ENCODE data around the gene RCOR1.
"Not testable (repeated sequence)": the region's sequence is repeated elsewhere in the genome, so short reads cannot be mapped to it uniquely, and the experiment has no call there.

RCOR1 gene

DNA sequence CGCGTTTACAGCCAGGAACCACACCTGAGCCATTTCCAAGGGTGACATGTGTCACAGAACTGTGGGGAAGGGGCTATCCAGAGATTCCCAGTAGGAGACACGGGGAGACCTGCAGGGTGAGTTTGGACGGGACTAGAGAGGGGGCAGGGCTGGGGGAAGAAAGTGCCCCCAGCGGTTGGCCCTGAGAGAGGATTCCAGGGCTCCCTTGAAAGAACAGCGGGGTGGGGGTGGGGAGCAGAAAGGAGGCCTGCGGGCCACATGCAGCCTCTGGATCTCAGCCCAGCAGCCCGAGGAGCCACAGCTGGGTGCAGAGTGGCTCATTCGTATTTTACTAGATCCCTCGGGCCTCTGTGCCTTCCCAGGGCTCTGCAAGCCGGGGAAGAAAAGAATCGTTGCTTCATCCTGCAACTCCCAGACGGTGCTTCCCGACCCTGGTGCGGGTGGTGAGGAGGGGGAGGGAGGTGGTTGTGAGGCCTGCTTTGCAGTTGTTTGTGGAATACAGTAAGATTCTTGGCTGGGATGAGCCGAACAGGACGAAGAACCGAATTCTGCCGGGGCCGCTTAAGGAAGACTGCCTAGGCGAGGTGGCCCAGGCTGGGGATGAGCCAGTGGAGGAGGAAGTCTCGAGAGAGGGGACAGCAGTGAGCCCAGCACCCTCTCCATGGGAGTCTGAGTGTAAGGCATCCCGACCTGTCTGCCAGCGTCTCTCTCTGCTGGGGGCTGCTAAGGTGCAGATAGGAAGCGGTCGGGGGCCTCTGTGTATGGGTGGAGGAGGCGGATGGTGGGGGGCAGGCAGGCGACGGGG, 46.8 kb upstream of the RCOR1 start:
- H3K4me3 ChIP-seq (replicated peaks; ENCODE audit: insufficient read depth, low read length): no peak overlapping the region
- DNase-seq (ENCODE audit: low read depth in 1 of 2, low spot score in 1 of 2): no peak
- H3K27ac ChIP-seq (replicated peaks): no peak overlapping the region
- TF ChIP-seq, protein P1, sequence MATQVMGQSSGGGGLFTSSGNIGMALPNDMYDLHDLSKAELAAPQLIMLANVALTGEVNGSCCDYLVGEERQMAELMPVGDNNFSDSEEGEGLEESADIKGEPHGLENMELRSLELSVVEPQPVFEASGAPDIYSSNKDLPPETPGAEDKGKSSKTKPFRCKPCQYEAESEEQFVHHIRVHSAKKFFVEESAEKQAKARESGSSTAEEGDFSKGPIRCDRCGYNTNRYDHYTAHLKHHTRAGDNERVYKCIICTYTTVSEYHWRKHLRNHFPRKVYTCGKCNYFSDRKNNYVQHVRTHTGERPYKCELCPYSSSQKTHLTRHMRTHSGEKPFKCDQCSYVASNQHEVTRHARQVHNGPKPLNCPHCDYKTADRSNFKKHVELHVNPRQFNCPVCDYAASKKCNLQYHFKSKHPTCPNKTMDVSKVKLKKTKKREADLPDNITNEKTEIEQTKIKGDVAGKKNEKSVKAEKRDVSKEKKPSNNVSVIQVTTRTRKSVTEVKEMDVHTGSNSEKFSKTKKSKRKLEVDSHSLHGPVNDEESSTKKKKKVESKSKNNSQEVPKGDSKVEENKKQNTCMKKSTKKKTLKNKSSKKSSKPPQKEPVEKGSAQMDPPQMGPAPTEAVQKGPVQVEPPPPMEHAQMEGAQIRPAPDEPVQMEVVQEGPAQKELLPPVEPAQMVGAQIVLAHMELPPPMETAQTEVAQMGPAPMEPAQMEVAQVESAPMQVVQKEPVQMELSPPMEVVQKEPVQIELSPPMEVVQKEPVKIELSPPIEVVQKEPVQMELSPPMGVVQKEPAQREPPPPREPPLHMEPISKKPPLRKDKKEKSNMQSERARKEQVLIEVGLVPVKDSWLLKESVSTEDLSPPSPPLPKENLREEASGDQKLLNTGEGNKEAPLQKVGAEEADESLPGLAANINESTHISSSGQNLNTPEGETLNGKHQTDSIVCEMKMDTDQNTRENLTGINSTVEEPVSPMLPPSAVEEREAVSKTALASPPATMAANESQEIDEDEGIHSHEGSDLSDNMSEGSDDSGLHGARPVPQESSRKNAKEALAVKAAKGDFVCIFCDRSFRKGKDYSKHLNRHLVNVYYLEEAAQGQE (IDR thresholded peaks at IDR 0.05; ENCODE audit: insufficient replicate concordance, low read depth): no peak
- TF ChIP-seq SPI1 (IDR thresholded peaks at IDR 0.05; ENCODE audit: borderline replicate concordance, low read depth) (no peak), POLR2AphosphoS5 (IDR thresholded peaks at IDR 0.05; ENCODE audit: low read depth) (no peak), GABPA (IDR thresholded peaks at IDR 0.05; ENCODE audit: low read depth) (no peak)
- TF ChIP-seq, protein P2, sequence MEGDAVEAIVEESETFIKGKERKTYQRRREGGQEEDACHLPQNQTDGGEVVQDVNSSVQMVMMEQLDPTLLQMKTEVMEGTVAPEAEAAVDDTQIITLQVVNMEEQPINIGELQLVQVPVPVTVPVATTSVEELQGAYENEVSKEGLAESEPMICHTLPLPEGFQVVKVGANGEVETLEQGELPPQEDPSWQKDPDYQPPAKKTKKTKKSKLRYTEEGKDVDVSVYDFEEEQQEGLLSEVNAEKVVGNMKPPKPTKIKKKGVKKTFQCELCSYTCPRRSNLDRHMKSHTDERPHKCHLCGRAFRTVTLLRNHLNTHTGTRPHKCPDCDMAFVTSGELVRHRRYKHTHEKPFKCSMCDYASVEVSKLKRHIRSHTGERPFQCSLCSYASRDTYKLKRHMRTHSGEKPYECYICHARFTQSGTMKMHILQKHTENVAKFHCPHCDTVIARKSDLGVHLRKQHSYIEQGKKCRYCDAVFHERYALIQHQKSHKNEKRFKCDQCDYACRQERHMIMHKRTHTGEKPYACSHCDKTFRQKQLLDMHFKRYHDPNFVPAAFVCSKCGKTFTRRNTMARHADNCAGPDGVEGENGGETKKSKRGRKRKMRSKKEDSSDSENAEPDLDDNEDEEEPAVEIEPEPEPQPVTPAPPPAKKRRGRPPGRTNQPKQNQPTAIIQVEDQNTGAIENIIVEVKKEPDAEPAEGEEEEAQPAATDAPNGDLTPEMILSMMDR (IDR thresholded peaks at IDR 0.05; ENCODE audit: insufficient read depth, low read length): no peak
- peaks cover 28% of the 10 kb centered on the region for H3K27me3 ChIP-seq (ENCODE audit: insufficient read depth, poor library complexity, severe bottlenecking)

DNA sequence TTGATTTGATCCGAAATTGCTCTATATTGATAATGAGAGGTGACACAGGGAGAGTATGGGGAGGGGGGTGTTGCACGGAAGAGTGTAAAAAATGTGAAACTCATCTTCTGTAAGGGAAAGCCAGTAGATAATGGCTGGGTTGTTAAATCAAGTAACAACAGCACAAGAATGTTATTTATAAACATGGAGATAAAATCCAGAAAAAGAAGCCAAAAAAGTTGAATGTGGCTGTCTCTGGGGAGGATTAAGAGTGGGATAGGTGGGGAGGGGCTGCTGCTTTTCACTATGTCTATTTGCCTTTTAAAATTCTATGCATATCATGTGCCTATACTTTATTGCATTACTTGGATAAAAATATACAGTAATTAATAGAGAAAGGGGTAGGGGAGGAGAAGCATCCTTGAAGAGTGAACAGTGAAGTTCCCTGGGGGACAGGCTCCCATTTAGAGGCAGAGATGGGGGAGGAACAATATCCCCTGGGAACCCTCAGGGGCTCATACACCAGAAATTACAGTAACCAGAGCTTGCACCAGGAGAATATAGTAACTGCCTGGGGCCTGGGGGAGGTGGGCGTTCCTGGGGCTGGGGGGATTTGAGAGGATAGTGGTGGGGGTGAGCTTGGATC, 43.7 kb upstream of the RCOR1 start:
- H3K27me3 ChIP-seq (ENCODE audit: insufficient read depth, poor library complexity, severe bottlenecking): peaks cover 19% of the 10 kb centered on the region
- DNase-seq (ENCODE audit: low read depth in 1 of 2, low spot score in 1 of 2): no peak
- TF ChIP-seq GABPA (IDR thresholded peaks at IDR 0.05; ENCODE audit: low read depth): no peak
- TF ChIP-seq, protein P1 (IDR thresholded peaks at IDR 0.05; ENCODE audit: insufficient replicate concordance, low read depth): no peak
- TF ChIP-seq, protein P2 (IDR thresholded peaks at IDR 0.05; ENCODE audit: insufficient read depth, low read length): no peak
- TF ChIP-seq SPI1 (IDR thresholded peaks at IDR 0.05; ENCODE audit: borderline replicate concordance, low read depth): no peak
- TF ChIP-seq POLR2AphosphoS5 (IDR thresholded peaks at IDR 0.05; ENCODE audit: low read depth): no peak
- H3K4me3 ChIP-seq (replicated peaks; ENCODE audit: insufficient read depth, low read length): no peak overlapping the region
- H3K27ac ChIP-seq (replicated peaks): no peak overlapping the region

DNA sequence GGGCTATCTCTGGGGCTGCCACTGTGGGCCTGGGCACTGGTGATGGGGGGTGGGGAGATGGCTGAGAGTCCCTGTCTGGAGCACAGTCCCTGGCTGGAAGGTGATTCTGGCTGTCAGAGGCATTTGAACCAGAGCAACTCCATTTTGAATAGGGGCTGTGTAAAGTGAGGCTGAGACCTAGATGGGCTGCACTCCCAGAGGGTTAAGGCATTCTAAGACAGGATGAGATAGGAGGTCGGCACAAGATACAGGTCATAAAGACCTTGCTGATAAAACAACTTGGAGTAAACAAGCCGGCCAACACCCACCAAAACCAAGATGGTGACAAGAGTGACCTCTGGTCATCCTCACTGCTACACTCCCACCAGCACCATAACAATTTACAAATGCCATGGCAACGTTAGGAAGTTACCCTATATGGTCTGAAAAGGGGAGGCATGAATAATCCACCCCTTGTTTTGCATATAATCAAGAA, 41.5 kb upstream of the RCOR1 start:
- not testable (repeated sequence) for DNase-seq (ENCODE audit: low read depth in 1 of 2, low spot score in 1 of 2); H3K27me3 ChIP-seq (ENCODE audit: insufficient read depth, poor library complexity, severe bottlenecking); H3K27ac ChIP-seq (replicated peaks); H3K4me3 ChIP-seq (replicated peaks; ENCODE audit: insufficient read depth, low read length)

DNA sequence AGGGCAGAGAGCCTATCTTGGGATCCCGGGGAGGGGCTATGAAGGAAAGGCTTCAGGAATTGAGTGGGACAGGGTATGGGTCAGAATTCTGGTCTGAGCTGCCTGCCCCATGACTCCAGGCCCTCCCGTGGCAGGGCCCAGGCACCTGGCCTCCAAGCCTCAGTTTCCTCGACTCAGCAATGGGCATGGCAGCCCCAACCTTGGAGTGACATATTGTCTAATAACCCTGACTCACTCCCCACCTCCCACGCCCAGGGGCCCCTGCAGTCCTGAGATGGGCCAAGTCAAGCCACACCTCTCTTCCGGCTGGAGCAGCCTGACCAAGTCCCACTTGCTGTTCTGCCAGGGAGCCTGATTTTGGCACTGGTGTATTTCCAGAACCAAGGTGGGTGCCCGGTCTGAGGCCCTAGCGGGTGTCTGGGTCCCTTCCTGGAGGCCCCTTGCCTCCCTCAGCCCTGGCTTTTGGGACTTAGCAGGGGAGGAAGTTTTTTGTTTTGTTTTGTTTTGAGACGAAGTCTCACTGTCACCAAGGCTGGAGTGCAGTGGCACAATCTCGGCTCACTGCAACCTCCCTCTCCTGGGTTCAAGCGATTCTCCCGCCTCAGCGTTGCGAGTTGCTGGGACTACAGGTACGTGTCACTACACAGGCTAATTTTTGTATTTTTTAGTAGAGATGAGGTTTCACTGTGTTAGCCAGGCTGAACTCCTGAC, 40.3 kb upstream of the RCOR1 start:
- Histone ChIP-seq H3K27me3 (ENCODE audit: insufficient read depth, poor library complexity, severe bottlenecking) (no peaks in the 10 kb centered on the region), H3K4me3 (replicated peaks; ENCODE audit: insufficient read depth, low read length) (no peak overlapping the region), H3K27ac (replicated peaks) (no peak overlapping the region)
- TF ChIP-seq, protein P2 (IDR thresholded peaks at IDR 0.05; ENCODE audit: insufficient read depth, low read length): no peak
- TF ChIP-seq SPI1 (IDR thresholded peaks at IDR 0.05; ENCODE audit: borderline replicate concordance, low read depth) (no peak), GABPA (IDR thresholded peaks at IDR 0.05; ENCODE audit: low read depth) (no peak), POLR2AphosphoS5 (IDR thresholded peaks at IDR 0.05; ENCODE audit: low read depth) (no peak)
- no peak for DNase-seq (ENCODE audit: low read depth in 1 of 2, low spot score in 1 of 2)

All from HL-60 (cell line).